Measurements from ENCODE around the gene STARD13. TPM values are rescaled to one million over a fixed set of nuclear protein-coding genes. Genes with fewer than 3 reads are reported as not detected.

The STARD13 gene
- total and polyA plus RNA-seq, 4 experiments from 2014 or later, result 0.36 to 0.44 TPM; not detected in 2

DNA sequence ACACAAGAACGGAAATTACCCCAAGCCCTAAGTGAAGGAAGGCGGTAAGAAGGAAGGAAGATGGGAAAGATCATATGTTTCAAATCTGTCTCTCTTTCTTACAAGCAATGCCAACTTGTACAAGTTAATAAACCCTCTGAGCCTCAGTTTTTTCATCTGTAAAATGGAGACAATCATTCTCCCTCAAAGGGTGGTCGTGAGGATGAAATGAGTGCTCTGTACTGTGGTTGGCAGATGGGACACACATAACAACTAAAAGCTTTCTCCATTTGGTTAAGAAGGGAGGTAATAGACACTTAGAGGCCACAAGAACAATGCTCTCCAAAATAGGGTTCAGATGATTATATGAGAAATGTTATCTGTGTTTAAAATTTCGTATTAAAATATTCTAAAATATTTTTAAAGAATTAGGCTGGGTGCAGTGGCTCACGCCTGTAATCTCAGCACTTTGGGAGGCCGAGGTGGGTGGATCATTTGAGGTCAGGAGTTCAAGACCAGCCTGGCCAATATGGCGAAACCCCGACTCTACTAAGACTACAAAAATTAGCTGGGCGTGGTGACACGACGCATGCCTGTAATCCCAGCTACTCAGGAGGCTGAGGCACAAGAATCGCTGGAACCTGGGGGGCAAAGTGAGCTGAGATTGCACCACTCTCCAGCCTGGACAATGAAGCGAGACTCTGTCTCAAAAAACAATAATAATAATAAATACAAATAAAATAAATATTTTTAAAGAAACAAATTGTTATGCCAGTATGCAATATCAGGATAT, 89.7 kb downstream of the STARD13 start:
- H3K4me3 ChIP-seq (ENCODE audit: low read length in 2 of 2), result no peak overlapping the region
- ChIA-PET CTCF (ENCODE audit: partially characterized antibody) (no interaction called here), POLR2A (ENCODE audit: partially characterized antibody) (no interaction called here)
- H3K27me3 Mint-ChIP-seq, result peaks cover 0 to 13% of the 10 kb centered on the region in 2 donors
- H3K27me3 ChIP-seq (ENCODE audit: insufficient read depth, low read length), result no peaks in the 10 kb centered on the region
- no peaks in the 10 kb centered on the region for H3K9me3 Mint-ChIP-seq
- no peaks in the 10 kb centered on the region for H3K36me3 ChIP-seq (ENCODE audit: insufficient read depth, low read length)
- intact Hi-C loops (cut with micrococcal nuclease), result no loop called here
- H3K36me3 Mint-ChIP-seq, result no peaks in the 10 kb centered on the region
- H3K27ac Mint-ChIP-seq, result no peak overlapping the region
- H3K4me1 ChIP-seq (ENCODE audit: insufficient read depth, low read length), result no peaks in the 10 kb centered on the region
- no peak for DNase-seq
- H3K9me3 ChIP-seq (ENCODE audit: control insufficient read depth in 1 of 2, low read length in 2 of 2), result no peaks in the 10 kb centered on the region
- H3K27ac ChIP-seq (ENCODE audit: low read depth, low read length), result no peak overlapping the region
- H3K4me3 Mint-ChIP-seq, result no peak overlapping the region
- peaks cover 0 to 6% (median 5%) of the 10 kb centered on the region in 4 donors for H3K4me1 Mint-ChIP-seq

DNA sequence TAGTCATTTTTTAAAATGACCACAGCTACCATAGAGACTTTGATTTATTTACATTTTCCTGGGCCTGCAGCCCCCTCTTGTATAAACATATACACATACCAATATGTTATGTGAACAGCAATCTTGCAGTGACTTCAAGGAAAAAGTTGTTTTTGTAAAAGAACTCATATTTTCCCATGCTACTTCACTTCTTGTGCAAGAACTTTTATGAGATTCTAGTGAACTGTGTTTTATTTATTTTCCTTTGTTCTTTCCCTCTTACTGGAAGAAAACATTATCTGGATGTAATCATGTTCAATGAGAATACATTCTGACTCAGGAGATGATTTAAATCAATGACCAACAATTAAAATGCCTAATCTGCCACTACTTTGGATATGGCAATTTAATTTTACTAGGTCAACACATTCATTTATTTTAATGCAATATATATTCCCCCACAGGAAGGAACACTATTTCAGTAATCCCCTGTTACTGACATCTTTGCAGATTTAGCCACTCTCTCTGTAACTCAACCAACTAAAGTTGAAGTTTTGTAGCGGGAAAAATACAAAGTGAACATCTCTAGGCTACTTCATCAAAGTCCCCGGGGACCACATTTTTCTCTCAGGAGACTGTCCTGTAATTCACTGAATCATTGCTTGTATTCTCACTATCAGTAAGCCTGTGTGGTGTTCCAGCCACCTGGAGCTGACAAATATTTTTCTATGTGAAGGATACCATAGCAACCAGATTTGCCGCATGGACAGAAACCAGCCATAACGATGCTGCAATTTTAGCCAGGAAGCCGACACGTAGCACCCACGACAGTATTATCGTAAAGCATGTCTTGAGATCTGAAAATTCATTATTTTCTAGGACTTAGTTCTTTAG, 90.5 kb downstream of the STARD13 start:
- intact Hi-C loops (cut with micrococcal nuclease), result no loop called here
- Mint-ChIP-seq H3K9me3 (no peaks in the 10 kb centered on the region), H3K36me3 (no peaks in the 10 kb centered on the region), H3K27me3 (peaks cover 0 to 13% of the 10 kb centered on the region in 2 donors), H3K4me1 (peaks cover 0 to 6% (median 5%) of the 10 kb centered on the region in 4 donors), H3K27ac (no peak overlapping the region), H3K4me3 (no peak overlapping the region)
- H3K27ac ChIP-seq (ENCODE audit: low read depth, low read length), result no peak overlapping the region
- no peak for DNase-seq
- H3K27me3 ChIP-seq (ENCODE audit: insufficient read depth, low read length), result no peaks in the 10 kb centered on the region
- H3K9me3 ChIP-seq (ENCODE audit: control insufficient read depth in 1 of 2, low read length in 2 of 2), result no peaks in the 10 kb centered on the region
- no peaks in the 10 kb centered on the region for H3K36me3 ChIP-seq (ENCODE audit: insufficient read depth, low read length)
- no peak overlapping the region for H3K4me3 ChIP-seq (ENCODE audit: low read length in 2 of 2)
- ChIA-PET CTCF (ENCODE audit: partially characterized antibody) (no interaction called here), POLR2A (ENCODE audit: partially characterized antibody) (no interaction called here)
- H3K4me1 ChIP-seq (ENCODE audit: insufficient read depth, low read length), result no peaks in the 10 kb centered on the region

DNA sequence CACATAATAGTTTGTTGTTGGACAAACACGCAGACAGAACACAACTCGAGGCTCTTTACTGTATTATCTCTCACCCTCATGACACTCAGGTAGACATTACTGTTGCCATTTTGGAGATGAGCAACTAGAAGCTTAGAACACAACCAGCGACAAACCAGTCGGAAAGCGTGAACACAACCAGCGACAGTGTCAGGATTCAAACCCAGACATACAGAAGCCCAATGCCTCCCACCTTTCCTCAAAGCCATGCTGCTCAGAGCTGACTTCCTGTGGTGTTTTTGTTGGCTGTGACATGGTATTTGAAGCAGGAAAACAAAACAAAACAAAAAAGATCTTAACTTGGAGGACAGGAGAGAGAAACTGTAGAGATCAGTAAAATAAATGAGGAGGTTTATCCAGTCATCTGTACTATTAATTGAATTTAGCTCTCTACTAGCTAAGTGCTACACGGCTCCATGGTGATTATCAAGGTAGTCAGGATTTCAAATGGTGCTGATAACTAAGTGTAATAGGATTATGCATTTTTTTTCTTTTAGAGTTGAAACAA, 92.1 kb downstream of the STARD13 start:
- Mint-ChIP-seq H3K27ac (no peak overlapping the region), H3K36me3 (no peaks in the 10 kb centered on the region), H3K4me3 (peak overlapping the region in 2 of 8 donors; percentile 0 to 4), H3K4me1 (peaks cover 0 to 6% (median 5%) of the 10 kb centered on the region in 4 donors), H3K27me3 (peaks cover 0 to 15% of the 10 kb centered on the region in 2 donors), H3K9me3 (no peaks in the 10 kb centered on the region)
- H3K36me3 ChIP-seq (ENCODE audit: insufficient read depth, low read length), result no peaks in the 10 kb centered on the region
- H3K4me3 ChIP-seq (ENCODE audit: low read length in 2 of 2), result no peak overlapping the region
- H3K9me3 ChIP-seq (ENCODE audit: control insufficient read depth in 1 of 2, low read length in 2 of 2), result no peaks in the 10 kb centered on the region
- no peak for DNase-seq
- ChIA-PET POLR2A (ENCODE audit: partially characterized antibody) (no interaction called here), CTCF (ENCODE audit: partially characterized antibody) (interaction anchor here (1.1 kb wide), 1 partner anchor 35 kb away, joined by 3 read pairs; no protein-coding TSS in a partner anchor)
- no peak overlapping the region for H3K27ac ChIP-seq (ENCODE audit: low read depth, low read length)
- no peaks in the 10 kb centered on the region for H3K27me3 ChIP-seq (ENCODE audit: insufficient read depth, low read length)
- no peaks in the 10 kb centered on the region for H3K4me1 ChIP-seq (ENCODE audit: insufficient read depth, low read length)
- intact Hi-C loops (cut with micrococcal nuclease), result no loop called here

- H3K36me3 ChIP-seq (ENCODE audit: insufficient read depth, low read length), result no peaks in the 10 kb centered on the region
- CTCF ChIA-PET (ENCODE audit: partially characterized antibody), result no interaction called here
Measured at GRCh38 chr13:33191425-33192210, 93.9 kb downstream of the STARD13 start.

DNA sequence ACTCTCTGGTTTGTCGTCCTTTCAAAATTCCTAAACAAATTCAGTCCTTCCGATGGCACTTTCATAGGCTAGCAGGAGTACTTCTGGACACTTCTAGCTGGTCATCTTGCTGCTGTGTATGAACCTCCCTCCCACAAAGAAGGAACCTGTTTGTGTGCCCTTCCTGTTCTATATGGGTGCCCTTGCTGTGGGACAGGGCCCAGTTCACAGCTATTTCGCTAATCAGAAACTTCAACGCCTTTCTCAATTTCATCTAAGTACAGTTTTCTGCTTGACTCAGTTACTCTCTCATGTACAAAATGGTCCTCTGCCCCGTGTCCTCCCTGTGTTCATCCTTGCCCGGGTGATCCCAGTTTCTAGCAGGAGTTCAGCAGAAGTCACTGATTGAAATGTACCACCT, 96.1 kb downstream of the STARD13 start:
- no peaks in the 10 kb centered on the region for H3K9me3 ChIP-seq (ENCODE audit: control insufficient read depth in 1 of 2, low read length in 2 of 2)
- no peak for DNase-seq
- H3K9me3 Mint-ChIP-seq, result no peaks in the 10 kb centered on the region
- peaks cover 0 to 11% (median 9%) of the 10 kb centered on the region in 4 donors for H3K4me1 Mint-ChIP-seq
- no peak overlapping the region for H3K4me3 Mint-ChIP-seq
- H3K36me3 Mint-ChIP-seq, result no peaks in the 10 kb centered on the region
- H3K4me1 ChIP-seq (ENCODE audit: insufficient read depth, low read length), result no peaks in the 10 kb centered on the region
- H3K27ac ChIP-seq (ENCODE audit: low read depth, low read length), result no peak overlapping the region
- intact Hi-C loops (cut with micrococcal nuclease), result no loop called here
- H3K4me3 ChIP-seq (ENCODE audit: low read length in 2 of 2), result no peak overlapping the region
- no peaks in the 10 kb centered on the region for H3K27me3 ChIP-seq (ENCODE audit: insufficient read depth, low read length)
- peaks cover 5 to 7% of the 10 kb centered on the region in 2 donors for H3K27me3 Mint-ChIP-seq
- POLR2A ChIA-PET (ENCODE audit: partially characterized antibody), result no interaction called here
- CTCF ChIA-PET (ENCODE audit: partially characterized antibody), result no interaction called here
- no peaks in the 10 kb centered on the region for H3K36me3 ChIP-seq (ENCODE audit: insufficient read depth, low read length)
- H3K27ac Mint-ChIP-seq, result peak overlapping the region in 1 of 7 donors; percentile 58

More at GRCh38 chr13:33191425-33192210, 93.9 kb downstream of the STARD13 start:
- no peak overlapping the region for H3K4me3 Mint-ChIP-seq
- peaks cover 0 to 11% of the 10 kb centered on the region in 2 donors for H3K27me3 Mint-ChIP-seq
- Histone ChIP-seq H3K27me3 (ENCODE audit: insufficient read depth, low read length) (no peaks in the 10 kb centered on the region), H3K4me3 (ENCODE audit: low read length in 2 of 2) (no peak overlapping the region), H3K4me1 (ENCODE audit: insufficient read depth, low read length) (no peaks in the 10 kb centered on the region), H3K27ac (ENCODE audit: low read depth, low read length) (no peak overlapping the region), H3K9me3 (ENCODE audit: control insufficient read depth in 1 of 2, low read length in 2 of 2) (no peaks in the 10 kb centered on the region)
- DNase-seq, result no peak
- intact Hi-C loops (cut with micrococcal nuclease), result no loop called here
- no peaks in the 10 kb centered on the region for H3K9me3 Mint-ChIP-seq
- POLR2A ChIA-PET (ENCODE audit: partially characterized antibody), result no interaction called here
- H3K27ac Mint-ChIP-seq, result no peak overlapping the region
- H3K4me1 Mint-ChIP-seq, result peaks cover 0 to 11% (median 9%) of the 10 kb centered on the region in 4 donors
- H3K36me3 Mint-ChIP-seq, result no peaks in the 10 kb centered on the region

- DNase-seq, result no peak
- ChIA-PET POLR2A (ENCODE audit: partially characterized antibody) (no interaction called here), CTCF (ENCODE audit: partially characterized antibody) (no interaction called here)
- H3K36me3 Mint-ChIP-seq, result no peaks in the 10 kb centered on the region
- H3K4me3 Mint-ChIP-seq, result no peak overlapping the region
- H3K27ac ChIP-seq (ENCODE audit: low read depth, low read length), result no peak overlapping the region
- no peaks in the 10 kb centered on the region for H3K36me3 ChIP-seq (ENCODE audit: insufficient read depth, low read length)
- no peaks in the 10 kb centered on the region for H3K9me3 ChIP-seq (ENCODE audit: control insufficient read depth in 1 of 2, low read length in 2 of 2)
- H3K27me3 Mint-ChIP-seq, result peaks cover 7 to 10% of the 10 kb centered on the region in 2 donors
- intact Hi-C loops (cut with micrococcal nuclease), result no loop called here
- no peaks in the 10 kb centered on the region for H3K27me3 ChIP-seq (ENCODE audit: insufficient read depth, low read length)
- peaks cover 0 to 7% (median 6%) of the 10 kb centered on the region in 4 donors for H3K4me1 Mint-ChIP-seq
- no peaks in the 10 kb centered on the region for H3K4me1 ChIP-seq (ENCODE audit: insufficient read depth, low read length)
- H3K9me3 Mint-ChIP-seq, result no peaks in the 10 kb centered on the region
- H3K4me3 ChIP-seq (ENCODE audit: low read length in 2 of 2), result no peak overlapping the region
- H3K27ac Mint-ChIP-seq, result no peak overlapping the region
Measured at GRCh38 chr13:33188093-33188882, 97.3 kb downstream of the STARD13 start.
